Lower leg skin (tissue), 3 donors: ENCODE results near the gene OR6S1.

Experiments used
- CTCF ChIP-seq, 3 donors: fragments of 450-650 bp; IDR thresholded peaks; one replicate each; pipeline ENCODE4 v1.5.1; 2016; ENCODE audit warnings: antibody characterized with exemption in 3 of 3, mild to moderate bottlenecking in 3 of 3, moderate library complexity in 2 of 3
- POLR2A ChIP-seq, 2 donors: fragments of 450-650 bp; IDR thresholded peaks; one replicate each; pipeline ENCODE4 v1.6.1; 2016 to 2017; ENCODE audit warnings: antibody characterized with exemption in 2 of 2, mild to moderate bottlenecking in 1 of 2, moderate library complexity in 1 of 2

GRCh38 chr14:20608383-20609110 lies 32.9 kb downstream of the OR6S1 start:
- TF ChIP-seq CTCF (IDR thresholded peaks at IDR 0.05) (no peak), POLR2A (IDR thresholded peaks at IDR 0.05) (no peak)
